Tibial nerve (tissue), 4 donors: Measurements from ENCODE around the gene SATB1. TPM values are rescaled to one million over a fixed set of nuclear protein-coding genes. Genes with fewer than 3 reads are reported as not detected.
A peak's percentile ranks its signal among the peaks of the same experiment; 100 is the strongest.

Experiments used
- DNase-seq, 2 donors: peaks; one replicate each; pipeline ENCODE4 v3.0.0-alpha.2; 2019; ENCODE audit warnings: low spot score in 2 of 2
- H3K27ac ChIP-seq, 4 donors: fragments of 200-600 bp; sonication (generic) in 3 of 4; one replicate each; pipeline ENCODE4 v1.5.1; 2017 to 2019; ENCODE audit warnings: mild to moderate bottlenecking in 1 of 4
- H3K27me3 ChIP-seq, 2 donors: fragments of 200-600 bp; sonication (generic) in 1 of 2; one replicate each; pipeline versions ENCODE4 v1.5.1 to v1.6.0; 2017 to 2019
- H3K36me3 ChIP-seq, 3 donors: fragments of 200-600 bp; sonication (generic); one replicate each; pipeline ENCODE4 v1.5.1; 2018 to 2019
- H3K4me1 ChIP-seq, 4 donors: fragments of 200-600 bp; sonication (generic) in 3 of 4; one replicate each; pipeline ENCODE4 v1.5.1; 2017 to 2019
- H3K4me3 ChIP-seq, 4 donors: fragments of 200-600 bp; sonication (generic) in 3 of 4; one replicate each; pipeline ENCODE4 v1.5.1; 2017 to 2019; ENCODE audit warnings: mild to moderate bottlenecking in 1 of 4, moderate library complexity in 1 of 4
- H3K9me3 ChIP-seq, 4 donors: fragments of 200-600 bp; sonication (generic) in 3 of 4; one replicate each; pipeline ENCODE4 v1.5.1; 2017 to 2019
- EP300 ChIP-seq, 2 donors: sonication (generic); formaldehyde crosslinking; IDR thresholded peaks; one replicate each; pipeline ENCODE4 v1.6.1; 2017; ENCODE audit warnings: antibody characterized with exemption in 2 of 2, mild to moderate bottlenecking in 1 of 2
- POLR2A ChIP-seq, 2 donors: fragments of 450-650 bp; IDR thresholded peaks; one replicate each; pipeline ENCODE4 v1.6.1; 2017; ENCODE audit warnings: antibody characterized with exemption in 2 of 2, mild to moderate bottlenecking in 2 of 2, moderate library complexity in 2 of 2
- WGBS, 2 donors: methylation state at CpG; one replicate each; pipeline ENCODE4 v1.1.5; 2018; 5-methylcytosine and 5-hydroxymethylcytosine counted together
- total RNA-seq, 4 donors: library from RNA; depleted of rRNA; stranded (reverse); fragments of >200 nt; gene quantifications; one replicate each; pipeline ENCODE4 v1.1.0, GENCODE V29; 2016
- TF ChIP-seq, protein P1 (sequence below), 5 experiments: fragments of 200-600 bp in 3 of 5; fragments of 450-650 bp in 2 of 5; sonication (generic) in 3 of 5; IDR thresholded peaks; one replicate each; pipeline ENCODE4 v1.5.1; 2016 to 2019; ENCODE audit warnings: antibody characterized with exemption in 5 of 5, mild to moderate bottlenecking in 3 of 5, moderate library complexity in 2 of 5

Gene SATB1
- total RNA-seq, 4 donors from 2014 or later = 28.5 to 48.5 (median 42.8) TPM

DNA sequence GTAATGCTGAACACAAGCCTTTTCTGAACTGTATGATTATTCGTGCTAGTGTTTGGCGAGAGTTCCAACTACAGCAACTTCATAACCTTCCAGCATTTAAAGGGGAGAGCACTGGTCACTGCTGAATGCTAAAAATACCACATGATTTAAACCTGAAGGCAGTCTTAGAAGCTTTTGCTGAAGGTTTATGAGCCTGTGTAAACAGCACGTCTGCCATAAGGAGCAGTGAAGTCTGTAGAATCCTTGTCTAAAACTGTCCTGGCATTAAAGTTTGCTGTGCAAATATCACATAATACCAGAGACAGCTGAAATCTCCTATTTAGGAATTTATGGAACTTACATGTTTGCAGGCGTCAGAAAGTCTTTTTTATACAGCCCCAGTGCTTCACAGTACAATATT, 5.9 kb downstream of the SATB1 start:
- no peaks in the 10 kb centered on the region for H3K27me3 ChIP-seq
- peaks cover 0 to 28% (median 3%) of the 10 kb centered on the region in 4 donors for H3K4me1 ChIP-seq
- no peak for DNase-seq
- 28 to 29% methylated on average over 4 of the region's 4 CpGs for WGBS, 2 donors
- H3K36me3 ChIP-seq = peaks cover 0 to 31% (median 0%) of the 10 kb centered on the region in 3 donors
- no peak for TF ChIP-seq POLR2A (IDR thresholded peaks at IDR 0.05)
- TF ChIP-seq, protein P1, sequence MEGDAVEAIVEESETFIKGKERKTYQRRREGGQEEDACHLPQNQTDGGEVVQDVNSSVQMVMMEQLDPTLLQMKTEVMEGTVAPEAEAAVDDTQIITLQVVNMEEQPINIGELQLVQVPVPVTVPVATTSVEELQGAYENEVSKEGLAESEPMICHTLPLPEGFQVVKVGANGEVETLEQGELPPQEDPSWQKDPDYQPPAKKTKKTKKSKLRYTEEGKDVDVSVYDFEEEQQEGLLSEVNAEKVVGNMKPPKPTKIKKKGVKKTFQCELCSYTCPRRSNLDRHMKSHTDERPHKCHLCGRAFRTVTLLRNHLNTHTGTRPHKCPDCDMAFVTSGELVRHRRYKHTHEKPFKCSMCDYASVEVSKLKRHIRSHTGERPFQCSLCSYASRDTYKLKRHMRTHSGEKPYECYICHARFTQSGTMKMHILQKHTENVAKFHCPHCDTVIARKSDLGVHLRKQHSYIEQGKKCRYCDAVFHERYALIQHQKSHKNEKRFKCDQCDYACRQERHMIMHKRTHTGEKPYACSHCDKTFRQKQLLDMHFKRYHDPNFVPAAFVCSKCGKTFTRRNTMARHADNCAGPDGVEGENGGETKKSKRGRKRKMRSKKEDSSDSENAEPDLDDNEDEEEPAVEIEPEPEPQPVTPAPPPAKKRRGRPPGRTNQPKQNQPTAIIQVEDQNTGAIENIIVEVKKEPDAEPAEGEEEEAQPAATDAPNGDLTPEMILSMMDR (IDR thresholded peaks at IDR 0.05) = no peak
- TF ChIP-seq EP300 (IDR thresholded peaks at IDR 0.05) = no peak
- H3K4me3 ChIP-seq = no peak overlapping the region
- H3K27ac ChIP-seq = peak overlapping the region in 2 of 4 donors; percentile 52 to 64
- no peaks in the 10 kb centered on the region for H3K9me3 ChIP-seq

DNA sequence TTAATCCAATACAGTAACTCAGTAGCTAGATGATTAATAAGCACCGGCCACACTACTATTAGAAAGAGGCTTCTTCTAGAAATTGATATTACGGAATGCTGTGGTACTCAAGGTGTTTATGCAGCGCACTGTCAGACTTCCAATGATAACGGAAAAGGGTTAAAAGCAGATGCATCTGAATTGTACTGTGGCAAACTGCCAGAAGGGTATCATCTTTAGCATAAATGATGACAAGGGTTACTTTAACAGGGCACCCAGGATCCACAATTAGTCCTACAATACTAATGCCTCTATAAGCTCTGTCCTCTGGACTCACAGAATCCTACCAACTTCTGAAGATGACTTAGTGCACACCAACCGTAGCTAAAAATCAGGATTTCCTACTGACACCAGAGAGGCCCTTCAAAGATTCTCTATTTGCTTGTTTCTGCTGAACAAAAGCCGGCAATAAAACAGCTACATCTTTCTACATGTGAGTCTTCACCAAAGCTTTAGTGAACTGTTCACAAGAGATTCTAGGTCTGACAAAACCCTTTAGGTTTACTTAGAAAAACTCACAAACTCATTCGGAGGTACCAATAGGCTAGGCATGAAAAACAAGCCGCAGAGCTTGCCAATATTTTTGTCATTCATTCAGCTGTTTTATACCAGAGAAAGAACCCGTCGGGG, 7.1 kb downstream of the SATB1 start:
- TF ChIP-seq EP300 (IDR thresholded peaks at IDR 0.05) (no peak), POLR2A (IDR thresholded peaks at IDR 0.05) (no peak)
- TF ChIP-seq, protein P1 (IDR thresholded peaks at IDR 0.05) = no peak
- 65 to 74% methylated on average over 10 of the region's 10 CpGs for WGBS, 2 donors
- Histone ChIP-seq H3K4me3 (peak overlapping the region in 1 of 4 donors; percentile 2), H3K27ac (peak overlapping the region in 1 of 4 donors; percentile 66), H3K27me3 (no peaks in the 10 kb centered on the region), H3K9me3 (no peaks in the 10 kb centered on the region), H3K36me3 (peaks cover 0 to 41% (median 0%) of the 10 kb centered on the region in 3 donors), H3K4me1 (peaks cover 0 to 26% (median 2%) of the 10 kb centered on the region in 4 donors)
- no peak for DNase-seq

DNA sequence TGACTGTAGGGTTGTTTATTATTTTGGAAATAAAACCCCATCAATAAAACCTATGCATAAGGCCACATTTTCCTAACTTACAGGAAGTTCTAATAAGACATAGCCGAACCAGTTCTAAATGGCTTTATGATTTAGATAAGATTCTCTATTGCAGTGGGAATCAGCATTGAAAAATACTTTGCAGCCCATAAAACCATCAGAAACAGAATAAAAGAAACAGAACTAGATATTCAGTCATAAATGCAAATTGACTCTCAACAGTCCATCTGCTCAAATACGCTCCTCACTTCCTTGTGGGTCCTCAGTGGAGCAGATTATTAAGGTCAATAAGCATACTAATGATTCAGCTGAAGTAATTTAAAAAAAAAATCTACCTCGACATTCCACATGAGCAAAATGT, 8.8 kb downstream of the SATB1 start:
- TF ChIP-seq EP300 (IDR thresholded peaks at IDR 0.05) (no peak), POLR2A (IDR thresholded peaks at IDR 0.05) (no peak)
- TF ChIP-seq, protein P1 (IDR thresholded peaks at IDR 0.05) = no peak
- H3K4me3 ChIP-seq = no peak overlapping the region
- H3K4me1 ChIP-seq = peaks cover 0 to 13% (median 0%) of the 10 kb centered on the region in 4 donors
- no peaks in the 10 kb centered on the region for H3K9me3 ChIP-seq
- 70 to 76% methylated on average over 3 of the region's 3 CpGs for WGBS, 2 donors
- DNase-seq = no peak
- H3K36me3 ChIP-seq = peaks cover 0 to 50% (median 0%) of the 10 kb centered on the region in 3 donors
- no peak overlapping the region for H3K27ac ChIP-seq
- no peaks in the 10 kb centered on the region for H3K27me3 ChIP-seq

DNA sequence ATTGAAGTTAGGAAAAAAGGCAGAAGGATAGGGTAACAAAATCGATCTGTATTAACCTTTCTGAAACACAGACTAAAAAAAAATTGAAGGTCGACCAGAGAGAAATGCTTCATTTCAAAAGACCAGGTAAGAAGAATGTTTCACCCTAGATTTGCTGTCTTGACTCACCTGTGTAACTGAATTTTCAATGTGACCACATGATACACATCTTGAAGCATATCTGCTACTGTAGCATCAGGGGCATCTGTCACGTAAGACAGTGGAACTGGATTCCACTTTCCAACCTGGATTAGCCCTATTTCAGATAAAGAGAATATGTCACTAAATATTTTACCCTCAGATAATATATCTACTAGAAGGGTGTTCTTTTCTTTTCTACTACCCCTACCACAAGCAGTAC, 9.3 kb downstream of the SATB1 start:
- no peaks in the 10 kb centered on the region for H3K9me3 ChIP-seq
- H3K36me3 ChIP-seq = peaks cover 0 to 50% (median 0%) of the 10 kb centered on the region in 3 donors
- no peak overlapping the region for H3K27ac ChIP-seq
- TF ChIP-seq EP300 (IDR thresholded peaks at IDR 0.05) = no peak
- TF ChIP-seq, protein P1 (IDR thresholded peaks at IDR 0.05) = no peak
- TF ChIP-seq POLR2A (IDR thresholded peaks at IDR 0.05) = no peak
- WGBS, 2 donors = 91 to 93% methylated on average over 3 of the region's 3 CpGs
- peaks cover 0 to 13% (median 0%) of the 10 kb centered on the region in 4 donors for H3K4me1 ChIP-seq
- no peaks in the 10 kb centered on the region for H3K27me3 ChIP-seq
- no peak overlapping the region for H3K4me3 ChIP-seq
- no peak for DNase-seq

DNA sequence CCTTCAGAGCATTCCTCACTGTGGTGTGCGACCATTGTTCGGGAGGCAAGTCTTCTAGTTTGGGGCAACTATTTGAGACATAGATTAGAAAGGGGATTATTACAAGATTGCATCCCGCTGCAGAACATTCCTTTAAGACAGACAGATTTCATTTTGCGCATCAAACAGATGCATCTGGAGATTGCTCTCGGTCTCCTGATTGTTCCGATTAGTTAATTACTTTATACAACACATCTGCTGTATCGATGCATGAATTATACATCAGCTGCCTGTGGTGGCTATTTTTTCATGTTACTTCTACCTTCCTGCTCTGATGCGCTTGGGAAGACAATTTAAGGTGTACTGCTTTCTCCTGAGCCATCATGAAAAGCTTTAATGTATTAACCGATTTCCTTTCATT, 10.0 kb downstream of the SATB1 start:
- Histone ChIP-seq H3K27ac (no peak overlapping the region), H3K27me3 (no peaks in the 10 kb centered on the region), H3K4me3 (no peak overlapping the region), H3K36me3 (peaks cover 0 to 45% (median 0%) of the 10 kb centered on the region in 3 donors), H3K9me3 (no peaks in the 10 kb centered on the region), H3K4me1 (peaks cover 0 to 13% (median 0%) of the 10 kb centered on the region in 4 donors)
- no peak for DNase-seq
- WGBS, 2 donors = 87 to 90% methylated on average over 9 of the region's 9 CpGs
- TF ChIP-seq, protein P1 (IDR thresholded peaks at IDR 0.05) = no peak
- TF ChIP-seq POLR2A (IDR thresholded peaks at IDR 0.05) (no peak), EP300 (IDR thresholded peaks at IDR 0.05) (no peak)
